Small intestine (tissue), 16 donors: Measurements from ENCODE around the gene IVNS1ABP. TPM values are rescaled to one million over a fixed set of nuclear protein-coding genes. Genes with fewer than 3 reads are reported as not detected.
"Not testable (repeated sequence)": the region's sequence is repeated elsewhere in the genome, so short reads cannot be mapped to it uniquely, and the experiment has no call there.

ENCODE experiments used
- DNase-seq, 2 donors: peaks; one replicate each; pipeline versions ENCODE4 v3.0.0 to v3.0.0-alpha.2; 2013
- FAIRE-seq: peaks from 2 replicates; lab custom pipeline; 2012; peaks lifted over from hg19 to GRCh38; lab: Jason Lieb, UNC
- H3K27ac ChIP-seq, 3 donors: one replicate each; pipeline ENCODE4 v1.5.1; 2013; ENCODE audit warnings: low read length in 2 of 3, mild to moderate bottlenecking in 2 of 3, control low read depth in 1 of 3, inconsistent platforms in 1 of 3, low read depth in 1 of 3, moderate library complexity in 1 of 3
- H3K27me3 ChIP-seq, 3 donors: one replicate each; pipeline ENCODE4 v1.6.1; 2013; ENCODE audit warnings: low read length in 3 of 3, inconsistent platforms in 1 of 3; ENCODE audit not compliant: control insufficient read depth in 3 of 3, insufficient read depth in 3 of 3
- H3K36me3 ChIP-seq, 3 donors: one replicate each; pipeline ENCODE4 v1.6.1; 2013; ENCODE audit warnings: low read length in 3 of 3, inconsistent platforms in 1 of 3, low read depth in 1 of 3, mild to moderate bottlenecking in 1 of 3, moderate library complexity in 1 of 3; ENCODE audit not compliant: control insufficient read depth in 3 of 3, insufficient read depth in 2 of 3
- H3K4me1 ChIP-seq, 3 donors: one replicate each; pipeline ENCODE4 v1.6.1; 2013; ENCODE audit warnings: low read length in 2 of 3, inconsistent platforms in 1 of 3, low read depth in 1 of 3, mild to moderate bottlenecking in 1 of 3, moderate library complexity in 1 of 3; ENCODE audit not compliant: control insufficient read depth in 3 of 3, insufficient read depth in 2 of 3
- H3K4me3 ChIP-seq, 3 donors: one replicate each; pipeline ENCODE4 v1.5.1; 2013; ENCODE audit warnings: low read length in 3 of 3, control low read depth in 1 of 3, inconsistent platforms in 1 of 3, low read depth in 1 of 3, mild to moderate bottlenecking in 1 of 3, moderate library complexity in 1 of 3
- H3K9me3 ChIP-seq, 2 donors: one replicate each; pipeline ENCODE4 v1.6.1; 2013; ENCODE audit warnings: low read depth in 1 of 2, low read length in 1 of 2; ENCODE audit not compliant: control insufficient read depth in 2 of 2, insufficient read depth in 1 of 2
- WGBS, 3 donors: extraction: QIAGEN DNeasy Blood & Tissue Kit; methylation state at CpG; one replicate each; pipeline ENCODE4 v1.1.7; 2013; 5-methylcytosine and 5-hydroxymethylcytosine counted together
- long read RNA-seq, 10 donors: transcript quantifications; one replicate each; lab custom pipeline, GENCODE V29; 2026
- polyA plus RNA-seq, 4 donors: library from polyadenylated mRNA; stranded (reverse) in 3 of 4; unstranded in 1 of 4; fragments of 200-250 nt in 3 of 4; fragments of 120-200 nt in 1 of 4; gene quantifications; one replicate each; pipeline versions ENCODE4 v1.2.1 to v1.2.3, GENCODE V29; 2013
- donor health status: healthy with polysubstance abuse.
- donor health status: control.
- donor health status: control.
- donor health status: Bipolar disorder and iron deficiency.
- donor health status: healthy.

Gene IVNS1ABP
- 100 to 1,000 TPM in 1 of 4 donors, 10 to 100 TPM in 3; 39.2 to 199 (median 56.4) TPM for polyA plus RNA-seq
- long read RNA-seq, donor 1: 0 reads
- long read RNA-seq, donor 2, full-length matches to known transcripts: 14 of 48 reads
- long read RNA-seq, donor 2, partial matches to known transcripts: 34 of 48 reads
- long read RNA-seq, donor 2, other reads (novel, unspliced or antisense): 0 of 48 reads
- long read RNA-seq, donor 3, full-length matches to known transcripts: 11 of 67 reads
- long read RNA-seq, donor 3, partial matches to known transcripts: 56 of 67 reads
- long read RNA-seq, donor 3, other reads (novel, unspliced or antisense): 0 of 67 reads
- long read RNA-seq, donor 4: 0 reads
- long read RNA-seq, donor 5, partial matches to known transcripts: 20 of 20 reads
- long read RNA-seq, donor 5, other reads (novel, unspliced or antisense): 0 of 20 reads
- long read RNA-seq, donor 6, full-length matches to known transcripts: 24 of 82 reads
- long read RNA-seq, donor 6, partial matches to known transcripts: 58 of 82 reads
- long read RNA-seq, donor 6, other reads (novel, unspliced or antisense): 0 of 82 reads
- long read RNA-seq, donor 7: 0 reads
- long read RNA-seq, donor 8, full-length matches to known transcripts: 1 of 6 reads
- long read RNA-seq, donor 8, partial matches to known transcripts: 5 of 6 reads
- long read RNA-seq, donor 8, other reads (novel, unspliced or antisense): 0 of 6 reads
- long read RNA-seq, donor 9, full-length matches to known transcripts: 3 of 18 reads
- long read RNA-seq, donor 9, partial matches to known transcripts: 15 of 18 reads
- long read RNA-seq, donor 9, other reads (novel, unspliced or antisense): 0 of 18 reads
- long read RNA-seq, donor 10, full-length matches to known transcripts: 22 of 87 reads
- long read RNA-seq, donor 10, partial matches to known transcripts: 65 of 87 reads
- long read RNA-seq, donor 10, other reads (novel, unspliced or antisense): 0 of 87 reads

DNA sequence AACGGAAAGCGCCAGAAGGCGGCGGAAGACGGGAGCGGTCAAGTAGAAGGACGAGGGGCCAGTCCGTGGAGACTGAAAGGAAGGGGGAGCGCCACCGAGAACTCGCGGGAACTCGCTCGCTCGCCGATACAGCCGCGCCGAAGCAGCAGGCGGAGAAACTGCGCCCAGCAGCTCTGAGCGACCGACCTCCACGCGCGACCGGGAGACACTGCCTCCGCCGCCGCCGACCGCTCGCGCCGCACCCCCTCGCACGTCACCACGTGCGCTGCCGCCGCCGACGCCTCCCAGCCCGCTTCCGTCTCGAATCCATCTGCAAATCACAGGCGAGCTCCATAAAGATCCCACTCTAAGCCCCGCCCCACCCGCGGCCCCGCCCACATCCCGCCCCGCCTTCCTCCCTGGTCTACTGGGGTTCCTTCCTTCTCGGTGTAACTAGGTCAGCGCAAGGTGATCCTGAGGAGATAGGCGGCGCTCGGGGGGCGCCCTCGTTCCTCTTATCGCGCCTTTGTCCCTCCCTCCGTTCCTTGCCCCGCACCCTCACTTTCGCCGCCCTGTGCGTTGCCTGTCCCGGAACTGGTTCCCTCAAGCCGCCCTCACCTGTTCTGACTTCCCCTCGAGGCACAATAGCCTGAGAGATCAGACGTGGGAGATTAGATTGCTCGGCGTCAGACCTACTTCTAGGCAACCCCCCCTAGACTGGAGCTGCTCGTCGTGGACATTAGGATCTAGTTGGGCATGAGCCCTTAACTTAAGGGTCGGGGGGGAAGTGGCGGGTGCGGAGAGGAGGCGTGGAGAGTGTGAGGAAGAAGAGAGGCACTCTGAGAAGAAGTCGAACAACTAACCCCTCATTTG is at the start of gene IVNS1ABP:
TSS of gene IVNS1ABP (minus strand) at position 210 of the 852 bp plus-strand sequence. CDS start 7,750 bp downstream, outside the sequence.
- Histone ChIP-seq H3K36me3 (no peaks in the 10 kb centered on the region), H3K27ac (peak within 1 kb of the TSS; percentile 98 to 100 (median 99)), H3K4me1 (peaks cover 1 to 18% (median 11%) of the 10 kb centered on the region in 3 donors), H3K27me3 (no peaks in the 10 kb centered on the region), H3K4me3 (peak within 1 kb of the TSS; percentile 82 to 98 (median 98)), H3K9me3 (no peaks in the 10 kb centered on the region)
- 0% methylated on average over 67 to 80 of the region's 80 CpGs for WGBS, 3 donors
- peak; percentile 97 to 99 for DNase-seq
- no peak for FAIRE-seq

DNA sequence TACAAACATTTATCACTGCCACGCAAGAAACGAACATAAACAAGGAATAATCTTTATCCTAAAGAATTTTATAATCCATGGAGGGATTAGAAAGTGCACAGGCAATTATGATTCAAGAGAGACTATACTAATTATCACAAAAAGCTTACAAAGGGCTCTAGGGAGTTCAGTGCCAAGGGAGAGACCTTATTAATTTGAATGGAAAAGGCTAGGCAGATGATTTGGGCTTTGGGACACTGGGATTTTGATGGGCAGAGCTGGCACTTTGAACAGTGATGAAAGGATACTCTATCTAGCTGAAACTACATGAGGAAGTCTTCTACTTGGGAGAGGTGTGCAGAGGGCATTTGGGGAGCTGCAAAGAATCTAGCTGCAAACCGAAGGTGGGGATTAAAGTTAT is 48.9 kb upstream of the IVNS1ABP start:
- Histone ChIP-seq H3K9me3 (no peaks in the 10 kb centered on the region), H3K27me3 (no peaks in the 10 kb centered on the region), H3K36me3 (no peaks in the 10 kb centered on the region), H3K4me3 (no peak overlapping the region), H3K27ac (peak overlapping the region in 1 of 3 donors; percentile 24), H3K4me1 (peaks cover 0 to 4% (median 3%) of the 10 kb centered on the region in 3 donors)
- no peak for DNase-seq
- no peak for FAIRE-seq
- WGBS, 3 donors: 58 to 73% (median 61%) methylated on average over 3 of the region's 3 CpGs

DNA sequence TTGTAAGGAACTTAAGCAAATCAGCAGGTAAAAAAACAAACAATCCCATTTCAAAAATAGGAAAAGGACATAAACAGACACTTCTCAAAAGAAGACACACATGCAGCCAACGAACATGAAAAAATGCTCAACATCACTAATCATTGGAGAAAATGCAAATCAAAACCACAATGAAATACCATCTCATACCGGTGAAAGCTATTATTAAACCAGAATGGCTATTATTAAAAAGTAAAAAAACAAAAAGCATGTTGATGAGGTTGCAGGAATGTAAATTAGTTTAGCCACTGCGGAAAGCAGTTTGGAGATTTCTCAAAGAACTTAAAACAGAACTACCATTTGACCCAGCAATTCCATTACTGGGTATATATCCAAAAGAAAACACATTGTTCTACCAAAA is 47.5 kb upstream of the IVNS1ABP start:
- H3K4me1 ChIP-seq, H3K27me3 ChIP-seq, H3K9me3 ChIP-seq, H3K4me3 ChIP-seq, H3K36me3 ChIP-seq, FAIRE-seq, H3K27ac ChIP-seq, DNase-seq: not testable (repeated sequence)
- 80 to 98% (median 81%) methylated on average over 3 of the region's 3 CpGs for WGBS, 3 donors

DNA sequence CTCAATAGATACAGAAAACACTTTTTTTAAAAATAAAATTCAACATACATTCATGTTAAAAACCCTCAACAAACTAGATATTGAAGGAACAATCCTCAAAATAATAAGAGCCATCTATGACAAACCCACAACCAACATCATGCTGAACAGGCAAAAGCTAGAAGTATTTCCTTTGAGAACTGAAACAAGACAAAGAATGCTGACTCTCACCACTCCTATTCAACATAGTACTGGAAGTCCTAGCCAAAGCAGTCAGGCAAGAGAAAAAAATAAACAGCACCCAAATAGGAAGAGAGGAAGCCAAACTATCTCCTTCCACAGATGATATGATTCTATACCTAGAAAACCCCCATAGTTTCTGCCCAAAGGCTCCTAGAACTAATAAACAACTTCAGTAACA is 46.2 kb upstream of the IVNS1ABP start:
- Histone ChIP-seq H3K36me3 (peaks cover 0 to 3% (median 0%) of the 10 kb centered on the region in 3 donors), H3K4me3 (no peak overlapping the region), H3K4me1 (peaks cover 0 to 4% (median 3%) of the 10 kb centered on the region in 3 donors), H3K9me3 (peaks cover 0 to 2% of the 10 kb centered on the region in 2 donors), H3K27ac (no peak overlapping the region), H3K27me3 (no peaks in the 10 kb centered on the region)
- DNase-seq (no peak), FAIRE-seq (no peak)

DNA sequence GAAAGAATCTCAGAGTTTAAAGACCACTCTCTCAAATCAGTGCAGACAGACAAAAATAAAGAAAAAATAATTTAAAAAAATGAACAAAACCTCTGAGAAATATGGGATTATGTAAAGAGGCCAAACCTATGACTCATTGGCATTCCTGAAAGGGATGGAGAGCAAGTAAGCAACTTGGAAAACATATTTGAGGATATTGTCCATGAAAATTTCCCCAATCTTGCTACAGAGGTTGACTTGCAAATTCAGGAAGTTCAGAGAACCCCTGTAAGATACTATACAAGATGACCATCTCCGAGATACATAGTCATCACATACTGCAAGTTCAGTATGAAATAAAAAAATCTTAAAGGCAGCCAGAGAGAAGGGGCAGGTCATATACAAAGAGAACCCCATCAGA is 43.7 kb upstream of the IVNS1ABP start:
- H3K36me3 ChIP-seq: peaks cover 0 to 3% (median 0%) of the 10 kb centered on the region in 3 donors
- no peak for FAIRE-seq
- 94 to 98% (median 97%) methylated on average over 1 of the region's 1 CpG for WGBS, 3 donors
- peaks cover 0 to 3% of the 10 kb centered on the region in 2 donors for H3K9me3 ChIP-seq
- H3K4me1 ChIP-seq: no peaks in the 10 kb centered on the region
- no peaks in the 10 kb centered on the region for H3K27me3 ChIP-seq
- no peak overlapping the region for H3K27ac ChIP-seq
- no peak overlapping the region for H3K4me3 ChIP-seq
- no peak for DNase-seq

DNA sequence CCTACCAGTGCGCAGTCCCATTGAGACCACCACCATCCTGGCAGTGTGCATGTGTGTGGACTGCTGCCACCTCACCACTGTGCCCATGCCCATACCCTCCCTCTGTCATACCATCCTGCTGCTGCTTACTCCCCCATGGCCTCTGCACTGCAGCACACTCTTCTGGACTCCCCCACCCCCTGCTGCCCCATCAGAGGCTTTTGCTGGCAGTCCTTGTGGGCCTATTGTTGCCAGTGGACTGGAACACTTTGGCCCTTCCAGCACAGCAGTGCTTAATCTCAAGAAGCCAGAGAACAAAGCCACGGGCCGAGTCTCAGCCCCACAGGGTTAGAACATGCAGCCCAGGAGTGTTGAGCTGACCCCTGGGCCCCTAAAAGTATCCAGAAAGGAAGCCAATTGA is 41.9 kb upstream of the IVNS1ABP start:
- DNase-seq (no peak), FAIRE-seq (no peak)
- H3K9me3 ChIP-seq: peaks cover 0 to 3% of the 10 kb centered on the region in 2 donors
- no peaks in the 10 kb centered on the region for H3K4me1 ChIP-seq
- H3K27ac ChIP-seq: no peak overlapping the region
- peaks cover 0 to 3% (median 0%) of the 10 kb centered on the region in 3 donors for H3K36me3 ChIP-seq
- 94 to 97% (median 95%) methylated on average over 3 of the region's 3 CpGs for whole genome bisulfite sequencing, 3 donors
- H3K27me3 ChIP-seq: no peaks in the 10 kb centered on the region
- H3K4me3 ChIP-seq: no peak overlapping the region

DNA sequence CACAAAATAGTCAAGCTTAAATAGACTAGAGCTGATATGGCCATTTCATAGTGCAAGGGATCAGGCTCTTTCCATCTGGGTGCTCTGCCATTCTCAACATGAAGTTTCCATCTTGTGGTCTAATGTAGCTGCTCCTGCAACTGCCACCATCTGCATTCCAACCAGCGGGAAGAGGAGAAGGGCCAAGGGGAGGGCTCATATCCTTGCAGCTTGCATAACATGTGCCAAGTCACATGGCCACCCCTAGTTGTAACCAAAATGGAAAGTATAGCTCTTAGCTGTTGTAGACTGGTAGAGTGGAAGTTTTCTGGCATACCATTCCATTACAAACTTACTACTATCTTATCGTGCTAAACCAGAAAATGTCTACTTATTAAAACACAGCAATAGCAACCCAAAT is 38.9 kb upstream of the IVNS1ABP start:
- Histone ChIP-seq H3K36me3 (peaks cover 0 to 3% (median 0%) of the 10 kb centered on the region in 3 donors), H3K27ac (no peak overlapping the region), H3K27me3 (no peaks in the 10 kb centered on the region), H3K9me3 (peaks cover 0 to 3% of the 10 kb centered on the region in 2 donors), H3K4me3 (no peak overlapping the region), H3K4me1 (peaks cover 0 to 7% (median 0%) of the 10 kb centered on the region in 3 donors)
- no peak for DNase-seq
- no peak for FAIRE-seq
- 83 to 92% (median 85%) methylated on average over 2 of the region's 2 CpGs for WGBS, 3 donors
